ENCODE data around the gene CHGA. TPM values are rescaled to one million over a fixed set of nuclear protein-coding genes. Genes with fewer than 3 reads are reported as not detected.

Gene CHGA
- total and polyA plus RNA-seq, 2 donors (not counting 1 experiment from before 2014, with no cell fraction given) = not detected

- Mint-ChIP-seq H3K4me3 (no peak overlapping the region), H3K9me3 (ENCODE audit: insufficient read depth) (no peaks in the 10 kb centered on the region), H3K27me3 (peaks cover 19% of the 10 kb centered on the region), H3K27ac (no peak overlapping the region), H3K4me1 (peaks cover 11% of the 10 kb centered on the region)
- Histone ChIP-seq H3K36me3 (replicated peaks in 1 of 2; ENCODE audit: control extremely low read depth in 1 of 2, control insufficient read depth in 1 of 2, extremely low read depth in 1 of 2, insufficient read depth in 2 of 2, low read length in 1 of 2) (no peaks in the 10 kb centered on the region), H3K9me3 (ENCODE audit: control extremely low read depth in 1 of 3, control insufficient read depth in 2 of 3, insufficient read depth in 1 of 3, low read length in 2 of 3) (peaks cover 0 to 5% (median 0%) of the 10 kb centered on the region in 3 donors), H4K20me1 (ENCODE audit: control insufficient read depth, insufficient read depth, low read length, poor library complexity, severe bottlenecking) (no peaks in the 10 kb centered on the region), H3K4me3 (ENCODE audit: control extremely low read depth in 1 of 5, extremely low read depth in 1 of 5, insufficient read depth in 1 of 5, low read depth in 2 of 5, low read length in 4 of 5) (no peak overlapping the region), H3K9ac (ENCODE audit: low read length) (no peak overlapping the region), H3K27me3 (replicated peaks in 1 of 4; ENCODE audit: control extremely low read depth in 1 of 4, control insufficient read depth in 3 of 4, insufficient read depth in 4 of 4, low read length in 3 of 4) (peaks cover 0 to 11% (median 2%) of the 10 kb centered on the region in 4 experiments), H2AFZ (ENCODE audit: insufficient read depth, low read depth, low read length, poor library complexity, severe bottlenecking) (no peak overlapping the region), H3K27ac (ENCODE audit: low read length in 2 of 2) (no peak overlapping the region), H3K4me1 (ENCODE audit: control insufficient read depth in 2 of 2, insufficient read depth in 2 of 2, low read length in 2 of 2) (peaks cover 6 to 8% of the 10 kb centered on the region in 2 donors), H3K79me2 (ENCODE audit: control insufficient read depth, insufficient read depth, low read length) (no peaks in the 10 kb centered on the region), H3K4me2 (replicated peaks; ENCODE audit: low read depth, low read length, poor library complexity, severe bottlenecking) (no peak overlapping the region)
- TF ChIP-seq EZH2 (IDR thresholded peaks at IDR 0.05; ENCODE audit: borderline replicate concordance, insufficient read depth, low read depth, low read length, poor library complexity, severe bottlenecking) = no peak
- no peak for TF ChIP-seq CTCF (IDR thresholded peaks at IDR 0.05)
- intact Hi-C loops (cut with micrococcal nuclease) = no loop called here
- DNase-seq = no peak
- 72% methylated on average over 14 of the region's 14 CpGs for WGBS (ENCODE audit: insufficient coverage)
- ATAC-seq (ENCODE audit: low read depth) = no peak
- CTCF ChIA-PET = no interaction called here
- POLR2A ChIA-PET = no interaction called here
Measured at GRCh38 chr14:92927349-92928257, 4.7 kb downstream of the CHGA start.

GRCh38 chr14:92928258-92928629 is 5.3 kb downstream of the CHGA start:
- Histone ChIP-seq H3K4me1 (ENCODE audit: control insufficient read depth in 2 of 2, insufficient read depth in 2 of 2, low read length in 2 of 2) (peaks cover 6 to 8% of the 10 kb centered on the region in 2 donors), H3K4me2 (replicated peaks; ENCODE audit: low read depth, low read length, poor library complexity, severe bottlenecking) (no peak overlapping the region), H2AFZ (ENCODE audit: insufficient read depth, low read depth, low read length, poor library complexity, severe bottlenecking) (no peak overlapping the region), H4K20me1 (ENCODE audit: control insufficient read depth, insufficient read depth, low read length, poor library complexity, severe bottlenecking) (no peaks in the 10 kb centered on the region), H3K4me3 (ENCODE audit: control extremely low read depth in 1 of 5, extremely low read depth in 1 of 5, insufficient read depth in 1 of 5, low read depth in 2 of 5, low read length in 4 of 5) (no peak overlapping the region), H3K9me3 (ENCODE audit: control extremely low read depth in 1 of 3, control insufficient read depth in 2 of 3, insufficient read depth in 1 of 3, low read length in 2 of 3) (peaks cover 0 to 2% (median 0%) of the 10 kb centered on the region in 3 donors), H3K9ac (ENCODE audit: low read length) (no peak overlapping the region), H3K27me3 (replicated peaks in 1 of 4; ENCODE audit: control extremely low read depth in 1 of 4, control insufficient read depth in 3 of 4, insufficient read depth in 4 of 4, low read length in 3 of 4) (peaks cover 0 to 11% (median under 1%) of the 10 kb centered on the region in 4 experiments), H3K79me2 (ENCODE audit: control insufficient read depth, insufficient read depth, low read length) (no peaks in the 10 kb centered on the region), H3K36me3 (replicated peaks in 1 of 2; ENCODE audit: control extremely low read depth in 1 of 2, control insufficient read depth in 1 of 2, extremely low read depth in 1 of 2, insufficient read depth in 2 of 2, low read length in 1 of 2) (no peaks in the 10 kb centered on the region), H3K27ac (ENCODE audit: low read length in 2 of 2) (no peak overlapping the region)
- CTCF ChIA-PET = no interaction called here
- Mint-ChIP-seq H3K4me1 (peaks cover 10% of the 10 kb centered on the region), H3K4me3 (no peak overlapping the region), H3K27me3 (peaks cover 17% of the 10 kb centered on the region), H3K9me3 (ENCODE audit: insufficient read depth) (no peaks in the 10 kb centered on the region), H3K27ac (no peak overlapping the region)
- intact Hi-C loops (cut with micrococcal nuclease) = no loop called here
- no peak for DNase-seq
- 60% methylated on average over 1 of the region's 3 CpGs for WGBS (ENCODE audit: insufficient coverage)
- ATAC-seq (ENCODE audit: low read depth) = no peak
- POLR2A ChIA-PET = no interaction called here
- TF ChIP-seq CTCF (IDR thresholded peaks at IDR 0.05) (no peak), EZH2 (IDR thresholded peaks at IDR 0.05; ENCODE audit: borderline replicate concordance, insufficient read depth, low read depth, low read length, poor library complexity, severe bottlenecking) (no peak)

Data from B cell (primary cell).